Left ventricle myocardium inferior (tissue), 1 donor: ENCODE measurements around the gene HOXA4. TPM values are rescaled to one million over a fixed set of nuclear protein-coding genes. Genes with fewer than 3 reads are reported as not detected.
A peak's percentile ranks its signal among the peaks of the same experiment; 100 is the strongest.

ENCODE experiments used
- DNase-seq: peaks from one replicate; pipeline ENCODE4 v3.0.0-alpha.2; 2020
- H3K27ac ChIP-seq: fragments of 200-600 bp; replicated peaks from 2 replicates; pipeline ENCODE4 v1.8.0; 2021
- H3K27me3 ChIP-seq: fragments of 200-600 bp; 2 replicates; pipeline ENCODE4 v1.8.0; 2021; ENCODE audit warnings: low read depth
- H3K36me3 ChIP-seq: fragments of 200-600 bp; 2 replicates; pipeline ENCODE4 v1.8.0; 2021
- H3K4me1 ChIP-seq: fragments of 200-600 bp; 2 replicates; pipeline ENCODE4 v1.8.0; 2021
- H3K4me3 ChIP-seq: fragments of 200-600 bp; 2 replicates; pipeline ENCODE4 v1.8.0; 2021; ENCODE audit warnings: mild to moderate bottlenecking, moderate library complexity
- H3K9me3 ChIP-seq: fragments of 200-600 bp; replicated peaks from 2 replicates; pipeline ENCODE4 v1.8.0; 2021
- CTCF ChIP-seq: fragments of 200-600 bp; IDR thresholded peaks from 2 replicates; pipeline ENCODE4 v1.8.0; 2021; ENCODE audit warnings: antibody characterized with exemption, mild to moderate bottlenecking, borderline replicate concordance
- intact Hi-C: fragments of 100-400 bp; cut with micrococcal nuclease; formaldehyde crosslinking; loops from one replicate; pipeline ENCODE4 v1.11.0; 2022
- total RNA-seq: library from RNA; stranded (reverse); fragmentation: NEBNext Ultra II Directional; extraction: Animal tissue kit (Norgen Biotek cat#: 25700); gene quantifications from one replicate; pipeline ENCODE4 v1.2.1, GENCODE V29; 2021
- donor health status: DM: no; HTN: yes; CAD: no; lungs with severe emphysema.

Gene HOXA4
- total RNA-seq, 1 donor from 2014 or later, result not detected

- H3K27me3 ChIP-seq, result peaks cover 100% of the 10 kb centered on the region
- DNase-seq, result peak; percentile 7
- no peaks in the 10 kb centered on the region for H3K36me3 ChIP-seq
- no peak for TF ChIP-seq CTCF
- peaks cover 38% of the 10 kb centered on the region for H3K4me1 ChIP-seq
- H3K9me3 ChIP-seq, result no peaks in the 10 kb centered on the region
- H3K27ac ChIP-seq, result no peak within 1 kb of the TSS
- intact Hi-C loops, result no loop called here
- peak within 1 kb of the TSS; percentile 61 for H3K4me3 ChIP-seq
These were observed 43.7 kb upstream of the HOXA4 start, which contains the start of gene HOXA10 for GRCh38 chr7:27173956-27174873. Gene HOXA10, minus strand, starts transcription at chr7:27174320. Its CDS starts 14 bp downstream, at chr7:27174306.

- Histone ChIP-seq H3K4me1 (peaks cover 38% of the 10 kb centered on the region), H3K4me3 (peak overlapping the region; percentile 61), H3K9me3 (no peaks in the 10 kb centered on the region), H3K27ac (no peak overlapping the region), H3K36me3 (no peaks in the 10 kb centered on the region), H3K27me3 (peaks cover 100% of the 10 kb centered on the region)
- intact Hi-C loops, result no loop called here
- TF ChIP-seq CTCF, result no peak
- peak; percentile 20 for DNase-seq
These were observed 43.0 kb upstream of the HOXA4 start for GRCh38 chr7:27173511-27173955.

GRCh38 chr7:27172823-27173510 is 42.4 kb upstream of the HOXA4 start:
- no peak for TF ChIP-seq CTCF
- Histone ChIP-seq H3K27ac (no peak overlapping the region), H3K36me3 (no peaks in the 10 kb centered on the region), H3K27me3 (peaks cover 100% of the 10 kb centered on the region), H3K9me3 (no peaks in the 10 kb centered on the region), H3K4me1 (peaks cover 38% of the 10 kb centered on the region), H3K4me3 (peak overlapping the region; percentile 61)
- peak; percentile 13 for DNase-seq
- intact Hi-C loops, result no loop called here

GRCh38 chr7:27172315-27172774 is 41.8 kb upstream of the HOXA4 start:
- Histone ChIP-seq H3K36me3 (no peaks in the 10 kb centered on the region), H3K27ac (no peak overlapping the region), H3K27me3 (peaks cover 100% of the 10 kb centered on the region), H3K9me3 (no peaks in the 10 kb centered on the region), H3K4me3 (peak overlapping the region; percentile 61), H3K4me1 (peaks cover 38% of the 10 kb centered on the region)
- DNase-seq, result peak; percentile 12
- intact Hi-C loops, result no loop called here
- no peak for TF ChIP-seq CTCF

GRCh38 chr7:27171637-27172314 is 41.2 kb upstream of the HOXA4 start:
- DNase-seq, result peak; percentile 5
- Histone ChIP-seq H3K27me3 (peaks cover 100% of the 10 kb centered on the region), H3K4me1 (peaks cover 40% of the 10 kb centered on the region), H3K36me3 (no peaks in the 10 kb centered on the region), H3K4me3 (no peak overlapping the region), H3K27ac (no peak overlapping the region), H3K9me3 (no peaks in the 10 kb centered on the region)
- intact Hi-C loops, result no loop called here
- TF ChIP-seq CTCF, result no peak
